ENCODE data around the gene ZNF513.

The ZNF513 gene

DNA sequence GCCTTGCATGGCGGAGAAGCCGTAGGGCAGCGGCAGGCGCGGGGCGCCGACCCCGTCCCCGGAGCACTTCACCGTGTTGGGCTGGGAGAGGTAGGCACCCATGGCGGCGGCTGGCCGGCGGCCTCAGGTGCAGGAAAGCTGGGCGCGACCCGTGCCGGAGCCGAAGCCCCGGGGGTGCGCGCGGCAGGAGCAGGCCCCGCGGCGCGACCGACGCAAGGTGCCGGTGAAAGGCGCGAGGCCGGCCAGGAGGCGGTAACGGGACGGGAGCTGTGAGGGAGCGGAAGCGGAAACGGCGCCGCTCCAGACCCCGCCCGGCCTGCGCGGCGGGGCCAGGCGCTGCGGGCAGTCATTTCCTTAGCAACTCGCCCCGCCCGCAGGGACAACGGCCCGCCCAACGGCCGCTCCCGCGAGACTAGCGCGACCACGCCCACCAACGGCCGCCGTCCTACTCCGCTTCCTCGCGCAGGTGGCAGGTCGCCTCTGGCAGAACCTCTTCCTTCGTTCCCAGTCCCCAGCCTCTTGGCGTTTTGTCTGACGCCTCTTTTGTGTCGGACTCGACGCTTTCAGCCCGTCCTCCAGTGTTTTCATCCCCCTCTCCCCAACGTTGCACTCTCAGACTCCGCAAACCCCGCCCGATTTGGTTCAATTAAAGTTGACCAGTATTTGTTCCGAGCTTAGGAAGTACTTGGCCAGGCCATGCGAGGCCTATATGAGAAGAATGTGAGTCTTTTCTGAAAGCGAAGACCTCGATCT is 29.0 kb upstream of the ZNF513 start, which contains the start of gene PPM1G:
Gene PPM1G, minus strand, starts transcription at position 271 of the 753 bp plus-strand sequence. Its CDS starts 169 bp downstream, at position 102.
- Histone ChIP-seq H3K9me3 (ENCODE audit: control insufficient read depth, low read length) (no peaks in the 10 kb centered on the region), H3K4me3 (ENCODE audit: low read depth, low read length) (peak within 1 kb of the TSS; percentile 75), H3K27me3 (ENCODE audit: control insufficient read depth, insufficient read depth, low read length) (no peaks in the 10 kb centered on the region), H3K9ac (peak within 1 kb of the TSS; percentile 82), H2AFZ (peak within 1 kb of the TSS; percentile 88), H3K4me1 (no peaks in the 10 kb centered on the region), H3K27ac (peak within 1 kb of the TSS; percentile 60), H3K4me2 (ENCODE audit: low read length) (peak within 1 kb of the TSS; percentile 95), H3K79me2 (peaks cover 25% of the 10 kb centered on the region), H3K36me3 (ENCODE audit: control insufficient read depth, insufficient read depth, low read length) (no peaks in the 10 kb centered on the region)
- TF ChIP-seq, protein P1, sequence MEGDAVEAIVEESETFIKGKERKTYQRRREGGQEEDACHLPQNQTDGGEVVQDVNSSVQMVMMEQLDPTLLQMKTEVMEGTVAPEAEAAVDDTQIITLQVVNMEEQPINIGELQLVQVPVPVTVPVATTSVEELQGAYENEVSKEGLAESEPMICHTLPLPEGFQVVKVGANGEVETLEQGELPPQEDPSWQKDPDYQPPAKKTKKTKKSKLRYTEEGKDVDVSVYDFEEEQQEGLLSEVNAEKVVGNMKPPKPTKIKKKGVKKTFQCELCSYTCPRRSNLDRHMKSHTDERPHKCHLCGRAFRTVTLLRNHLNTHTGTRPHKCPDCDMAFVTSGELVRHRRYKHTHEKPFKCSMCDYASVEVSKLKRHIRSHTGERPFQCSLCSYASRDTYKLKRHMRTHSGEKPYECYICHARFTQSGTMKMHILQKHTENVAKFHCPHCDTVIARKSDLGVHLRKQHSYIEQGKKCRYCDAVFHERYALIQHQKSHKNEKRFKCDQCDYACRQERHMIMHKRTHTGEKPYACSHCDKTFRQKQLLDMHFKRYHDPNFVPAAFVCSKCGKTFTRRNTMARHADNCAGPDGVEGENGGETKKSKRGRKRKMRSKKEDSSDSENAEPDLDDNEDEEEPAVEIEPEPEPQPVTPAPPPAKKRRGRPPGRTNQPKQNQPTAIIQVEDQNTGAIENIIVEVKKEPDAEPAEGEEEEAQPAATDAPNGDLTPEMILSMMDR (IDR thresholded peaks at IDR 0.05), result peak; percentile 6

DNA sequence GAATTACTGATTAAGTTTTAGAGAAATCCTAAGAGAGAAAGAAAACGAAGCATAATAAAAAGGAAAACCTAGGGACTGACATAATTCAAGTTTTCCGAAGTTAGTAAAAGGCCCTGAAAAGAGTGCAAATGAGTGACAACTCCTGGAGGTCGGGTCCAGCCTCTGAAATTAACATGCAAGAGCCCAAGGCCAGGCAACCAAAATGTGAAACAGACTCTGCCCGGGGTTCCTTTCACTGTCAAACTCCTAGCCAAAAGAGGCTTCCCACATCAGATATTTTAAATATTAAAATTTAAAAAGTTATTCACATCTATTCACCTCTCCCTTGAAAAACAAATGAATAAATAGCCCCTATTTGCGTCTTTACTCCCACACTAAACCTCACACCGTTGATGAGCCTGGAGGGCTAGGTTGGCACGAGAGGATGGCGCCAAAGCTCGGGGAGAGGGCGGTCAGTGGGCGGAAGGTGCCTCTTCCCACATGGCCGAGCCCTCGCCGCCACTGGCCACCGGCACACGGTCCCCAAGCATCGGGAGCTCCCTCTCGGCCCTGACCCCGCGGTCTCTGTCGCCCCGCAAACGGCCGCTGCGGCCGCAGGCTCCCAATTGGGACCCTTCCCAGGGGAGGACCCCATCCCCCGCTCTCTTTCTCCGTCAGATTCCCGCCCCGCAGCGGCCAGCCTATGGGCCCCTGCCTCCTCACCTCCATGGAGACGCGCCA is 28.2 kb upstream of the ZNF513 start:
- peak overlapping the region; percentile 60 for H3K27ac ChIP-seq
- H3K79me2 ChIP-seq, result peaks cover 32% of the 10 kb centered on the region
- H3K9me3 ChIP-seq (ENCODE audit: control insufficient read depth, low read length), result no peaks in the 10 kb centered on the region
- H2AFZ ChIP-seq, result peak overlapping the region; percentile 88
- H3K4me1 ChIP-seq, result no peaks in the 10 kb centered on the region
- H3K4me3 ChIP-seq (ENCODE audit: low read depth, low read length), result peak overlapping the region; percentile 75
- H3K36me3 ChIP-seq (ENCODE audit: control insufficient read depth, insufficient read depth, low read length), result no peaks in the 10 kb centered on the region
- H3K4me2 ChIP-seq (ENCODE audit: low read length), result peak overlapping the region; percentile 95
- H3K27me3 ChIP-seq (ENCODE audit: control insufficient read depth, insufficient read depth, low read length), result no peaks in the 10 kb centered on the region
- TF ChIP-seq, protein P1 (IDR thresholded peaks at IDR 0.05), result no peak
- H3K9ac ChIP-seq, result peak overlapping the region; percentile 82

DNA sequence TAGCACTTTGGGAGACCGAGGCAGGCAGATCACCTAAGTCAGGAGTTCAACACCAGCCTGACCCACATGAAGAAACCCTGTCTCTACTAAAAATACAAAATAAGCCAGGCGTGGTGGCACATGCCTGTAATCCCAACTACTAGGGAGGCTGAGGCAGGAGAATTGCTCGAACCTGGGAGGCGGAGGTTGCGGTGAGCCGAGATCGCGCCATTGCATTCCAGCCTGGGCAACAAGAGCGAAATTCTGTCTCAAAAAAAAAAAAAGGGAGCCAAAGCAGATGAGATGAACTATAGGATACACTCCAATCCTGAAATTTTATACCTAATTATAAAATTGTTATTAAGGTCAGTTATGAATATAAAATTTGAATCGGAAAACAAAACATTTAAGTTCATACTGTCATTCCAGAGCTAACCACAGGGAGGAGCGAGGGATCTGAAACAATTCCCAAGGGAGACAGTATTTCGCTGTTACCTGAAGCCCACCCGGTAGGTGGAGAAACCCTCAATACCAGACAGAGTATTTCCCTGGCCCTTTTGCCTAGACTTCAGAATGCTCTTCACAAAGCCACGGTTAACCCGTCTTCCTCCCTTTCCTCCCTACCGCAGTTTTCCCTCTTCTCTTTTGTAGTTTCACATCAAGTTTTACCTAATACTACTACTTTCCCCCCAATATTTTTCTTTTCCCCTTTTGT is 27.4 kb upstream of the ZNF513 start:
- H3K79me2 ChIP-seq, result peaks cover 38% of the 10 kb centered on the region
- no peaks in the 10 kb centered on the region for H3K36me3 ChIP-seq (ENCODE audit: control insufficient read depth, insufficient read depth, low read length)
- TF ChIP-seq, protein P1 (IDR thresholded peaks at IDR 0.05), result peak; percentile 66
- H3K4me3 ChIP-seq (ENCODE audit: low read depth, low read length), result peak overlapping the region; percentile 75
- H3K9ac ChIP-seq, result no peak overlapping the region
- H3K4me1 ChIP-seq, result no peaks in the 10 kb centered on the region
- peak overlapping the region; percentile 95 for H3K4me2 ChIP-seq (ENCODE audit: low read length)
- H3K9me3 ChIP-seq (ENCODE audit: control insufficient read depth, low read length), result no peaks in the 10 kb centered on the region
- no peaks in the 10 kb centered on the region for H3K27me3 ChIP-seq (ENCODE audit: control insufficient read depth, insufficient read depth, low read length)
- no peak overlapping the region for H3K27ac ChIP-seq
- no peak overlapping the region for H2AFZ ChIP-seq

DNA sequence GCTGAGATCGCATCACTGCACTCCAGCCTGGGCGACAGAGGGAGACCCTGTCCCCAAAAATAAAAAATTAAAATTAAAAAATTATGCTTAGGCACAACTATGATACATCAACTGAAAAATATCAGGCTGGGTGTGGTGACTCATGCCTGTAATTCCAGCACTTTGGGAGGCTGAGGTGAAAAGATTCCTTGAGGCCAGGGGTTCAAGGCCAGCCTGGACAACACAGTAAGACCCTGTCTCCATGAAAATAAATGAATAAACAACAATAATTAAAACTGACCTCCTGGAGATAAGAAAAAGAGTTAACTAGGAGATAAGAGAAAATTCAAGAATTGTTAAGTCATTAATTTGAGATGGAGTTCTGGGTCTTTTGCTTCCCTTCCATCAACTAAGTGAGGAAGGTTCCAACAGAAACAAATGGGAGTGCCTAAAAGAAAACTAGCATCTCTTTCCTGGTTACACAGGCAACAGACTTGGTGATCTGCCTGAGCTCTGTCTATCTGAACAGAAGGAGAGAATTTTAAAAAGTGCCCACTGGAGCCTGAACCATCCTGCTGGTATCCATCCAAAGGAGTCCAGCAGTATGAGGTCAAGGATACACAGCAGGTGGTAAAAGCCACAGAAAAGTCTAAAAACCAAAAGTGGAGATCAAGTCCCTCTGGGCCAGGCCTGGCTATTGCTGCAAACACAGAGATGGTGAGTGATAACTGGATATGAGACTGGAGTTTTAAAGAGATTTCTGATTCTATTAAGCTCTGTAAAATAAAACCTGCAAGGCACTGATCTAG is 20.0 kb upstream of the ZNF513 start:
- no peak overlapping the region for H3K27ac ChIP-seq

More for the DNA sequence above, 20.0 kb upstream of the ZNF513 start:
- no peaks in the 10 kb centered on the region for H3K36me3 ChIP-seq (ENCODE audit: control insufficient read depth, insufficient read depth, low read length)
- H2AFZ ChIP-seq, result no peak overlapping the region
- TF ChIP-seq, protein P1 (IDR thresholded peaks at IDR 0.05), result no peak
- H3K4me3 ChIP-seq (ENCODE audit: low read depth, low read length), result no peak overlapping the region
- H3K79me2 ChIP-seq, result peaks cover 69% of the 10 kb centered on the region
- H3K4me1 ChIP-seq, result no peaks in the 10 kb centered on the region
- no peak overlapping the region for H3K4me2 ChIP-seq (ENCODE audit: low read length)
- no peak overlapping the region for H3K9ac ChIP-seq
- H3K9me3 ChIP-seq (ENCODE audit: control insufficient read depth, low read length), result no peaks in the 10 kb centered on the region
- H3K27me3 ChIP-seq (ENCODE audit: control insufficient read depth, insufficient read depth, low read length), result no peaks in the 10 kb centered on the region

Measured in parathyroid adenoma (tissue), 2 donors.